GM18951 (cell line): ENCODE measurements around the gene NPS.

Experiments used
- POLR2A ChIP-seq: IDR thresholded peaks from 4 replicates; pipeline ENCODE4 v1.6.1; 2011; ENCODE audit warnings: mild to moderate bottlenecking; ENCODE audit not compliant: insufficient read length, insufficient read depth; ENCODE audit errors: extremely low read depth
- in situ Hi-C: fragments of 300-500 bp; cut with MboI; formaldehyde crosslinking; loops from one replicate; pipeline ENCODE4 v1.12.0; 2022; ENCODE audit warnings: low sequenced_read_pairs, mixed read lengths, inconsistent platforms; ENCODE audit not compliant: unreplicated experiment

The NPS gene, protein sequence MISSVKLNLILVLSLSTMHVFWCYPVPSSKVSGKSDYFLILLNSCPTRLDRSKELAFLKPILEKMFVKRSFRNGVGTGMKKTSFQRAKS

DNA sequence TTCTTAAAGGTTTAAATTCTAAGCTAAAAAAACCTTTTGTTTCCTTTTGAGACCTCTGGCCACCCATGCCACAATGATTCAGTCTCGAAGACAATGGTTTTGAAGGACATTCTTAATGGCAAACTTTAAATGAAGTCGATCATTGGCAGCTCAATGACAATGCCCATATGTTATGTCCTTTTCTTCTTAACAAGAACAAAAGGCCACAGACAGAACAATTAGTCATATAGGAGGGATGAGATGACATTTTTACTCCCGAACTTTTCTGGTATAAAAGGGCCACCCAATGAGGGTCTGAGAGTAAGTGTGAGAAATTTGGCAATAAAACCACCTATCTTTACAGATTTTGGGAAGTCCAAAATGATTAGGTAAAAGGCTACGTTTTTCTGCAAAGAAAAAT is at the start of gene NPS:
TSS of gene NPS (plus strand) at position 301 of the 400 bp plus-strand sequence. CDS start at position 361, 60 bp downstream.
- no peak for TF ChIP-seq POLR2A
- in situ Hi-C loops, result no loop called here

- in situ Hi-C loops, result no loop called here
- TF ChIP-seq POLR2A, result no peak
Observed at GRCh38 chr10:127500127-127500526, 49.0 kb upstream of the NPS start.

GRCh38 chr10:127506094-127506493 is 43.0 kb upstream of the NPS start:
- in situ Hi-C loops, result no loop called here
- TF ChIP-seq POLR2A, result no peak

GRCh38 chr10:127522298-127522697 is 26.8 kb upstream of the NPS start:
- TF ChIP-seq POLR2A, result no peak
- in situ Hi-C loops, result no loop called here

DNA sequence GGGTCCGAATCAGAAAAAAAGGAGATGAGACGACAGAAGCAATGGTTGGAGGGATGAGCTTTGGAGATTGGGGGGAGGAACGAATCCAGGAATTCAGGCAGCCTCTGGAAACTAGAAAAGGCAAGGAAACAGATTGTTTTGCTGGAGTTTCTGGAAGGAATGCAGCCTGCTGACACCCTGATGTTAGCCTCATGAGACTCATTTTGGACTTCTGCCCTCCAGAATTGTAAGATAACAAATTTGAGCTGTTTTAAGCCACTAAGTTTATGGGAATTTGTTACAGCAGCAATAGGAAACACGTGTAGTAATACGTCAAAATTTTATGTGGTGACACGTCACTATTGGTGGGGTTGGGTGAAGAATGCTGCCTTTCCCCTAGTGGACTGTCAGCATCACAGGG is 25.6 kb upstream of the NPS start:
- in situ Hi-C loops, result no loop called here
- TF ChIP-seq POLR2A, result no peak

DNA sequence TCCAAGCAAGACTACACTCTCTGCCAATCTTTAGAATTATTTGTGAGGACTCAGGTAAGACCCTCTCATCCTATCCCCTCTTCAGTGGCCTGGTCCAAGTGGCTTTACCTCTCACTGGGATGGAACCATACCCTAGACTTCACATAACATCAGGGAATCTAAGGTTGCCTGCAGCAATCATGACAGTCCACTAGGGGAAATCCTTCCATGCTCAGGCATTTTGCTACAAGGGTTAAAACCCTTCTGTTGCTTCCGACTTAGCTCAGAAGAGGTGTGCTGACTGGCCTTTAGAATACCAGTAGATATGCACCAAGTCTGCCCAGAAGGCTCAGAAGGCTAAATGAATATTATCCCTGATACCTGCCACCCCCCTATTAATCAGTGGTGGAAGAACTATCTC is 24.9 kb upstream of the NPS start:
- TF ChIP-seq POLR2A, result no peak
- in situ Hi-C loops, result no loop called here

DNA sequence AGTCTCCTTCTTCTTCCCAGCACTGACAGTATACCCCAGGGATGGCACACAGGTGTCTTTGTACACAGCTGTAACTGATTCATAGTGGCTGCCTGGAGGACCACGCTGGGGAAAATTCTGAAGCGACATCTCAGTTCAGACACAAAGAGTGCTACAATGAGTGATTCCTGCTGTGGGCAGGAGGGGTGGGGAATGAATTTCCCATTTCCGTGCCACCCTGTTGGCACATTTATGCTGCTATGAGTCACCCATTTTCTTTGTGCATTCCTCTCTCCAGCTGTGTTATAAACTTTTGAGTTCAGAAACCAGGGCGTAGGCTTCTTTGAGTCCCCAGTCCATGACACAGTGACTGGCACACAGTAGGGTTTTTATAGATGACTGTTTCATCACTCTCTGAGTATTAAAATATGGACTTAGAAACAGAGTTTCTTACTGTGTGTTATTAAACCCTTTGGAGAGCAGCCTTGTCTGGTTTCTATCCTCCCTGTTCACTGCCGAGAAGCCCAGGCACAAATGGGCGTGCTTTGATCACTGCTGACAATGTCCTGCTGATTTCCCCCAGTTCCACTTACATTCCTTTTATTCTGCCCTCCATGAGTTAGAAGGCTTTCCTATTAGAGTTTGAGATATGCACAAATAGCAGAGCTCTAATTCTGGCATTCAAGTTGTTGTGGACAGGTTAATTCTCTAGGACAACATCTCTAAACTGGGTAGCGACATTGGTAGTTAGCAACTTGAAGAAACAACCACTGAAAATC is 24.0 kb upstream of the NPS start:
- TF ChIP-seq POLR2A, result no peak

DNA sequence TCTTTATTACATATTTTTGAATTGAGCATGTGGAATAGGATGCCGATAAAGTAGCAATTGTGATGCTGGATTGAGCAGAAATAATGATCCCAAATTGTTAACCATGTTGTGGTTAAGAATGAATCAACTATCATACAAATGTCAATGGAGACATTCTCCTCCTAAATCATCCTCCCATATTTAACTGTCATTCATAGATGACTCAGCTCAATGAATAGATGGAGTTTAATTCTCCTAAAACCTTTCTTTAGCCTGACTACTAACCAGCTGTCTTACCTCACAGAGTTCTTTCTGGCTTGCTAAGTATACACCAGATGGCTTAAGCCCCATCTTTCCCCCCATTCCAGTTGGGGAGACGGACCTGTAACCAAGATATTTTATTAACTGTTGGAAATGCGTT is 23.4 kb upstream of the NPS start:
- no peak for TF ChIP-seq POLR2A
- in situ Hi-C loops, result no loop called here

More for the DNA sequence above, 24.0 kb upstream of the NPS start:
- in situ Hi-C loops, result no loop called here

GRCh38 chr10:127526161-127526560 is 22.9 kb upstream of the NPS start:
- TF ChIP-seq POLR2A, result no peak
- in situ Hi-C loops, result no loop called here

DNA sequence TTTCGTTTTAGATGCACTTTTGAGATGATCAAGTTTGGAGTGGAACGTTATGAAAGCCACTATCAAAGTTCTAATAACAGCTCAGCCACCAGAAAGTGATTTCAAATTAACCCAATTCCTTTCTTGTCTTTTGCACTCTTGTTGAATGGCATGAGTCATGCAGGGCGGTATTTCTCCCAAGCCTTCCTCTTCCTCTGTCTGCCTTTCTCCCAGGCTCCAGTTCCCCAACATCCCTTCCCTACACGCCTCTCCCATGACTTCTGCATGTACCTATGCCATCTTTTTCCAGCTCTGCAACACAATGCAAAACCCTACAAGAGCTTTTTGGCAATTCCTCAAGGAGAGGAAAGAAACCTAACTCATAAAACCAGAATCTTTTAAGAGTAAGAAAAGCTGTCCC is 21.8 kb upstream of the NPS start:
- in situ Hi-C loops, result no loop called here
- TF ChIP-seq POLR2A, result no peak

GRCh38 chr10:127527891-127528290 is 21.2 kb upstream of the NPS start:
- TF ChIP-seq POLR2A, result no peak
- in situ Hi-C loops, result no loop called here

GRCh38 chr10:127532193-127532592 is 16.9 kb upstream of the NPS start:
- in situ Hi-C loops, result no loop called here
- TF ChIP-seq POLR2A, result no peak

- TF ChIP-seq POLR2A, result no peak
- in situ Hi-C loops, result no loop called here
Observed at GRCh38 chr10:127532659-127533058, 16.4 kb upstream of the NPS start.

DNA sequence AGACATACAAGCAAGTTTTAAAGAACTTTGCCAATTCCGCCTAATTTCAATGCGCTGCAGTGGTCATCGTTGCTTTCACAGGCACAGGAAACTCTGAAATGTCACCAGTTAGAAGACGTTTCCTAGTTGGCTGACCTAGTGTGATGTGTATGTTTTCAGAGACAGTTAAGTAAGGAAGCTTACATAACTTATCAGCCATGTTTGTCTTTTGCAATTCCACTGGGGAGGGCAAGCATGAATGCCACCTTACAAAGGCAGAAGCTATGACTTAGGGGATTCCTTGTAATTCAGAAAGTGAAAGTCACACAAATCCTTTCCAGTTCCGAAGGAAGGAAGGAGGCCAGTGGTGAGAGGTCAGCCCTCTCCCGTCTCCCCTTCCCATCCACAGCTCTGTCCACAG is 15.0 kb upstream of the NPS start:
- TF ChIP-seq POLR2A, result no peak
- in situ Hi-C loops, result no loop called here
